HL-60 (cell line): ENCODE data around the gene BRD3OS.

Experiments
- CTCF ChIP-seq: IDR thresholded peaks from one replicate; pipeline ENCODE4 v1.5.1; 2011; ENCODE audit warnings: low read length, control low read depth, inconsistent platforms; ENCODE audit not compliant: insufficient read depth
- POLR2AphosphoS5 ChIP-seq: IDR thresholded peaks from 2 replicates; pipeline ENCODE4 v1.6.1; 2012; ENCODE audit warnings: low read depth
- SPI1 ChIP-seq: IDR thresholded peaks from 2 replicates; pipeline ENCODE4 v1.6.1; 2012; ENCODE audit warnings: low read depth, mild to moderate bottlenecking, borderline replicate concordance

- TF ChIP-seq CTCF = no peak
- TF ChIP-seq POLR2AphosphoS5 = no peak
- no peak for TF ChIP-seq SPI1
Observed at GRCh38 chr9:134076644-134077043, 51.4 kb downstream of the BRD3OS start.
